B cell (primary cell): ENCODE measurements around the gene OR10H2.

ENCODE experiments used
- CTCF ChIP-seq: fragments of 200-600 bp; IDR thresholded peaks from one replicate; pipeline ENCODE4 v1.8.0; 2022; ENCODE audit warnings: antibody characterized with exemption, mild to moderate bottlenecking
- EZH2 ChIP-seq: IDR thresholded peaks from 2 replicates; pipeline ENCODE4 v1.6.1; 2012; ENCODE audit warnings: borderline replicate concordance, low read depth, mild to moderate bottlenecking, moderate library complexity, low read length; ENCODE audit not compliant: insufficient read depth, poor library complexity, severe bottlenecking

- no peak for TF ChIP-seq CTCF
- no peak for TF ChIP-seq EZH2
These were observed 44.4 kb upstream of the OR10H2 start for GRCh38 chr19:15683411-15683810.
